ENCODE data around the gene MYO19. TPM values are rescaled to one million over a fixed set of nuclear protein-coding genes. Genes with fewer than 3 reads are reported as not detected.

Gene MYO19
- total RNA-seq, 1 donor from 2014 or later, result 85.6 TPM

DNA sequence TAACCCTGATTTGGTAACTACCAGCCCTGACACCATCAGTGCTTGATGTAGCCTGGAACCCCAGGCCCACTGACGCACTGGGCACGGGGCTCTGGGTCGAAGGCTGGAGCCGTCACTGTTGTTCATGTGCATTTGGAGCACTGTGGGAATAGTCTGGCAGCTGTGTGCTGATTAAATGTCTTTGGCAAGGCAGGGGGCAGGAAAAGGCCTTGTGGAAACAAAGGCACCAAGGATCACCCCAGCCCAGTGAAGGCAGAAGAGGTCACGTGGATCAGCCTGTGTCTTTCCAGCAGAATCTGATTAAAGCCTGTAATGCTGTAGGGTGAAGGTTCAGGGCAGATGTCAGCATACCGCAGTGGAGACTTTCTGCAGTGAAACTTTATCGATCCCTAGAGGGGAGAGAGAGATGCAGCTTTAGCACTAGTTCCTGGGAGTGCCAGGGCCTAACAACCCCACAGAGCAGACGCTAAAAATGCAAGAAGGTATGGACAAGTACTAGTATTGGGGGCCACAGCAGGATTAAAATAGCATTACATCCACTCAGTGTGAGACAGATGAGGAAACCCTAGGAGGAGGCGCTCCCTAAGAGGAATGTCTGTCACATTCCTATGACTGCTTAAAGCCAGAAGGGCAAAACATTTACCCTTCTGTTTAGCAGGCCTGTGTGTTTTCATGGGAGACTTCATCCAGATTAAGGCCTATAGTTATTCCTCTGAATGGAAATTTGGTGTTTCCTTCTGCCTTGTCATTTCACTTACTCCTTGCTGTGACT, 38.5 kb downstream of the MYO19 start:
- DNase-seq, result no peak
- TF ChIP-seq, protein P1, sequence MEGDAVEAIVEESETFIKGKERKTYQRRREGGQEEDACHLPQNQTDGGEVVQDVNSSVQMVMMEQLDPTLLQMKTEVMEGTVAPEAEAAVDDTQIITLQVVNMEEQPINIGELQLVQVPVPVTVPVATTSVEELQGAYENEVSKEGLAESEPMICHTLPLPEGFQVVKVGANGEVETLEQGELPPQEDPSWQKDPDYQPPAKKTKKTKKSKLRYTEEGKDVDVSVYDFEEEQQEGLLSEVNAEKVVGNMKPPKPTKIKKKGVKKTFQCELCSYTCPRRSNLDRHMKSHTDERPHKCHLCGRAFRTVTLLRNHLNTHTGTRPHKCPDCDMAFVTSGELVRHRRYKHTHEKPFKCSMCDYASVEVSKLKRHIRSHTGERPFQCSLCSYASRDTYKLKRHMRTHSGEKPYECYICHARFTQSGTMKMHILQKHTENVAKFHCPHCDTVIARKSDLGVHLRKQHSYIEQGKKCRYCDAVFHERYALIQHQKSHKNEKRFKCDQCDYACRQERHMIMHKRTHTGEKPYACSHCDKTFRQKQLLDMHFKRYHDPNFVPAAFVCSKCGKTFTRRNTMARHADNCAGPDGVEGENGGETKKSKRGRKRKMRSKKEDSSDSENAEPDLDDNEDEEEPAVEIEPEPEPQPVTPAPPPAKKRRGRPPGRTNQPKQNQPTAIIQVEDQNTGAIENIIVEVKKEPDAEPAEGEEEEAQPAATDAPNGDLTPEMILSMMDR (IDR thresholded peaks at IDR 0.05), result no peak
- intact Hi-C loops (cut with micrococcal nuclease), result no loop called here
- Mint-ChIP-seq H3K4me1 (peaks cover 6% of the 10 kb centered on the region), H3K4me3 (no peak overlapping the region), H3K27me3 (no peaks in the 10 kb centered on the region), H3K36me3 (ENCODE audit: low read depth) (peaks cover 75% of the 10 kb centered on the region), H3K27ac (no peak overlapping the region), H3K9me3 (no peaks in the 10 kb centered on the region)
- ChIA-PET POLR2A (no interaction called here), CTCF (no interaction called here)
- no peak for ATAC-seq (ENCODE audit: low read depth)

DNA sequence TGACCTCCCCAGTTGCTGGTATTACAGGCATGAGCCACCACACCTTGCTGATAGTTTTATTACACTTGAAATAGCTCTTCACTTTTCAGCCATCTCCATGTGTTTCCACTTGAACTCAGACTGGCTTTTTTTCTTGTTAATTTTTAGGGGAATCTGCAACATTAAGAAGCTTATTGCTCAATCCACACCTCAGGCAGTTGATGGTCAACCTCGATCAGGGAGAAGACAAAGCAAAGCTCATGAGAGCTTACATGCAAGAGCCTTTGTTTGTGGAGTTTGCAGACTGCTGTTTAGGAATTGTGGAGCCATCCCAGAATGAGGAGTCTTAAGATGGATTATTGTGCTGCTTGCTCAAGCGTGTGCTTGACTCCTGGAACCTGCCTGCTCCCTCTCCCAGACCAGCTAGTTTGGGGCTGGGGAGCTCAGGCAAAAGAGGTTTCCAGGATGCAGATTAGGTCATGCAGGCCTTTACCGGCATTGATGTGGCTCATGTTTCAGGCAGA, 39.5 kb downstream of the MYO19 start:
- no peak overlapping the region for H3K27ac Mint-ChIP-seq
- DNase-seq (no peak), ATAC-seq (ENCODE audit: low read depth) (no peak)
- ChIA-PET POLR2A (no interaction called here), CTCF (no interaction called here)
- no peak overlapping the region for H3K4me3 Mint-ChIP-seq
- H3K4me1 Mint-ChIP-seq, result peaks cover 10% of the 10 kb centered on the region
- intact Hi-C loops (cut with micrococcal nuclease), result no loop called here
- H3K9me3 Mint-ChIP-seq, result no peaks in the 10 kb centered on the region
- peaks cover 81% of the 10 kb centered on the region for H3K36me3 Mint-ChIP-seq (ENCODE audit: low read depth)
- H3K27me3 Mint-ChIP-seq, result no peaks in the 10 kb centered on the region
- TF ChIP-seq, protein P1 (IDR thresholded peaks at IDR 0.05), result no peak

DNA sequence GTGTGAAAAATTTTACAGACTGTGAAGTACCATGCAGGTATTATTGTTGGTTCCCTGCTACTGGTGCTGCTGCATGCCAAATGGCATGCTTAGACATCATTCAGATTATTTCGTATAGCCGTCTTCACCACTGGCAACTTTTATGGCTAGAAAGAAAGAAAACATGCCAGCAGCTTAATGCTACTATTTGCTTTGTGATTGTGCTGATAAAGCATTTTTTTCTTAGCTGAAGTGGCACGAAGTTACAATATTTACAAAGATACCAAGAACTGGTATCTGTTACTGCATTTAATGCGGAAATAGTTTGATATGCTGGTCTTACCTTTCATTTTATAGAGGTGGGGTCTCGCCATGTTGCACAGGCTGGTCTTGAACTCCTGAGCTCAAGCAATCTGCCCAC, 40.0 kb downstream of the MYO19 start:
- CTCF ChIA-PET, result no interaction called here
- intact Hi-C loops (cut with micrococcal nuclease), result no loop called here
- Mint-ChIP-seq H3K4me1 (peaks cover 14% of the 10 kb centered on the region), H3K36me3 (ENCODE audit: low read depth) (peaks cover 86% of the 10 kb centered on the region), H3K27me3 (no peaks in the 10 kb centered on the region), H3K4me3 (no peak overlapping the region), H3K9me3 (no peaks in the 10 kb centered on the region), H3K27ac (no peak overlapping the region)
- POLR2A ChIA-PET, result no interaction called here
- DNase-seq (no peak), ATAC-seq (ENCODE audit: low read depth) (no peak)
- TF ChIP-seq, protein P1 (IDR thresholded peaks at IDR 0.05), result no peak

DNA sequence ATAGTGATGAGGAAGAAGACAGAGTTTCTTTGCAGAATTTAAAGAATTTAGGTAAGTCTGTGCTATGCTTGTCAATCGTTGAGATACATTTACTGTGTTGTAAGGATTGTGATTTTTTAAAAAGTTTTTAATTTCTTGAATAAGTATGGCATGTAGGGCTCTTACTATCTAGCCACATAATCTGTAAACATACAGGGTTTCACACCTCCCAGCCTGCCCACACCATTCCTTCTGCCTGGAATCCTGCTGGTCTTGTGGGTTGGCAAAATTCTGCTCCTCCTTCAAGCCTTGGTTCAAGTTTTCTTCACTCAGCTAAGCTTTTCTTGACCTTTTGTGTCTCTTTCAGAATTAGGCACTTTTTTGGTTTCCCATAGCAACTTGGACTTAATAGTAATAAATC, 40.7 kb downstream of the MYO19 start:
- ATAC-seq (ENCODE audit: low read depth), result no peak
- Mint-ChIP-seq H3K27ac (no peak overlapping the region), H3K9me3 (no peaks in the 10 kb centered on the region), H3K4me1 (peaks cover 20% of the 10 kb centered on the region), H3K36me3 (ENCODE audit: low read depth) (peaks cover 88% of the 10 kb centered on the region), H3K4me3 (no peak overlapping the region), H3K27me3 (no peaks in the 10 kb centered on the region)
- POLR2A ChIA-PET, result no interaction called here
- DNase-seq, result no peak
- intact Hi-C loops (cut with micrococcal nuclease), result no loop called here
- CTCF ChIA-PET, result interaction anchor here (1.5 kb wide), 1 partner anchor 11 kb away, joined by 3 read pairs; no protein-coding TSS in a partner anchor
- TF ChIP-seq, protein P1 (IDR thresholded peaks at IDR 0.05), result no peak

Data from activated B cell treated with CpG ODN at 0.5 μM for 24 hours (primary cell).